HCT116 (cell line): ENCODE measurements around the gene WWTR1. TPM values are rescaled to one million over a fixed set of nuclear protein-coding genes. Genes with fewer than 3 reads are reported as not detected.

Experiments
- ATAC-seq: fragments of 200-7000 bp; cut with Tn5 transposase; 2 replicates; pipeline ENCODE4 v1.9.1; 2020; ENCODE audit warnings: mild to moderate bottlenecking, moderate library complexity
- BruUV-seq: library from RNA; stranded (reverse); fragments of 400-500 nt; replicated peaks from 2 replicates; lab custom pipeline; 2021; lab: Mats Ljungman, UMichigan
- CTCF ChIA-PET: fragments of 300-600 bp; sonication (Branson Sonifier 250); formaldehyde crosslinking; loops from one replicate; lab custom pipeline; 2021; ENCODE audit warnings: antibody characterized with exemption; lab: Charles Lee
- POLR2A ChIA-PET: fragments of 300-600, 350-600 bp; sonication (Branson Sonifier 250); formaldehyde crosslinking; loops from one replicate; lab custom pipeline; 2021; ENCODE audit warnings: antibody characterized with exemption; lab: Charles Lee
- RAD21 ChIA-PET, 2 experiments: fragments of 300-600 bp; sonication (Branson Sonifier 250); formaldehyde crosslinking; loops; one replicate each; lab custom pipeline; 2023; ENCODE audit warnings: low total read pairs in 2 of 2; ENCODE audit not compliant: uncharacterized antibody in 2 of 2, unreplicated experiment in 2 of 2, low non-redundant PET in 1 of 2; lab: Charles Lee
- DNase-seq: peaks from one replicate; pipeline ENCODE4 v3.0.0-alpha.2; 2010; ENCODE audit warnings: low read depth, low spot score
- H2AFZ ChIP-seq: fragments of 200-600 bp; shearing (Covaris generic), sonication (generic); 2 replicates; pipeline ENCODE4 v1.6.1; 2017; ENCODE audit warnings: low read depth, mixed run types, mixed read lengths, antibody characterized with exemption, low read length; ENCODE audit not compliant: poor library complexity, severe bottlenecking
- H3K27ac ChIP-seq: 2 replicates; pipeline ENCODE4 v1.5.1; 2012; ENCODE audit warnings: low read depth, low read length
- H3K27me3 ChIP-seq: fragments of 200-600 bp; sonication (generic); 2 replicates; pipeline ENCODE4 v1.6.1; 2016; ENCODE audit warnings: mixed run types, low read length, mixed read lengths; ENCODE audit not compliant: insufficient read depth
- H3K36me3 ChIP-seq, 2 experiments: fragments of 200-500 bp in 1 of 2; fragments of 200-600 bp in 1 of 2; sonication (Bioruptor generic) in 1 of 2; sonication (generic) in 1 of 2; 2 replicates each; pipeline versions ENCODE4 v1.5.1 to v1.6.1; 2014 to 2016; ENCODE audit warnings: low read length in 2 of 2, inconsistent platforms in 1 of 2, mixed read lengths in 1 of 2, mixed run types in 1 of 2; ENCODE audit not compliant: insufficient read depth in 2 of 2, control insufficient read depth in 1 of 2
- H3K4me1 ChIP-seq, 2 experiments: fragments of 200-600 bp in 1 of 2; sonication (generic) in 1 of 2; 2 replicates each; pipeline versions ENCODE4 v1.5.1 to v1.6.1; 2012 to 2017; ENCODE audit warnings: low read length in 2 of 2, inconsistent platforms in 1 of 2, mild to moderate bottlenecking in 1 of 2, mixed read lengths in 1 of 2, mixed run types in 1 of 2, moderate library complexity in 1 of 2; ENCODE audit not compliant: insufficient read depth in 2 of 2, control insufficient read depth in 1 of 2
- H3K4me2 ChIP-seq: fragments of 200-600 bp; sonication (generic); 2 replicates; pipeline ENCODE4 v1.6.1; 2017; ENCODE audit warnings: mixed run types, low read length, mixed read lengths
- H3K4me3 ChIP-seq, 2 experiments: fragments of 200-600 bp in 1 of 2; sonication (generic) in 1 of 2; replicated peaks in 1 of 2; 2 replicates each; pipeline ENCODE4 v1.5.1; 2011 to 2016; ENCODE audit warnings: low read length in 2 of 2, control low read depth in 1 of 2, low read depth in 1 of 2, mild to moderate bottlenecking in 1 of 2, mixed read lengths in 1 of 2, mixed run types in 1 of 2
- H3K79me2 ChIP-seq: fragments of 200-600 bp; sonication (generic); 2 replicates; pipeline ENCODE4 v1.6.1; 2017; ENCODE audit warnings: mild to moderate bottlenecking, mixed run types, low read length, moderate library complexity, mixed read lengths; ENCODE audit not compliant: insufficient read depth
- H3K9ac ChIP-seq: fragments of 200-600 bp; sonication (generic); 2 replicates; pipeline ENCODE4 v1.6.1; 2016; ENCODE audit warnings: low read length, mixed read lengths
- H3K9me2 ChIP-seq: fragments of 200-600 bp; sonication (generic), shearing (Covaris generic); 2 replicates; pipeline ENCODE4 v1.6.1; 2017; ENCODE audit warnings: mixed run types, mild to moderate bottlenecking, moderate library complexity; ENCODE audit not compliant: insufficient read depth
- H3K9me3 ChIP-seq, 2 experiments: fragments of 200-500 bp in 1 of 2; fragments of 200-600 bp in 1 of 2; sonication (Bioruptor generic) in 1 of 2; sonication (generic) in 1 of 2; 2 replicates each; pipeline ENCODE4 v1.6.1; 2014 to 2017; ENCODE audit warnings: low read length in 2 of 2, mixed read lengths in 2 of 2, inconsistent platforms in 1 of 2, low read depth in 1 of 2, mild to moderate bottlenecking in 1 of 2, mixed run types in 1 of 2, moderate library complexity in 1 of 2; ENCODE audit not compliant: control insufficient read depth in 1 of 2, insufficient read depth in 1 of 2
- H4K20me1 ChIP-seq: fragments of 200-600 bp; sonication (generic), shearing (Covaris generic); 2 replicates; pipeline ENCODE4 v1.6.1; 2017; ENCODE audit warnings: mixed run types, mild to moderate bottlenecking, moderate library complexity; ENCODE audit not compliant: insufficient read depth
- CBX3 ChIP-seq: IDR thresholded peaks from 2 replicates; pipeline ENCODE4 v1.6.1; 2012; ENCODE audit warnings: low read depth
- CTCF ChIP-seq, 3 experiments: fragments of 200-600 bp in 1 of 3; sonication (generic) in 1 of 3; IDR thresholded peaks in 2 of 3; conservative IDR thresholded peaks in 1 of 3; 2 replicates each; pipeline ENCODE4 v1.5.1; 2012 to 2017; ENCODE audit warnings: low read depth in 2 of 3, low read length in 2 of 3, antibody characterized with exemption in 1 of 3, borderline replicate concordance in 1 of 3, control low read depth in 1 of 3, mild to moderate bottlenecking in 1 of 3, mixed read lengths in 1 of 3, mixed run types in 1 of 3, moderate library complexity in 1 of 3; ENCODE audit not compliant: insufficient read depth in 1 of 3
- ELF1 ChIP-seq: IDR thresholded peaks from 2 replicates; pipeline ENCODE4 v1.6.1; 2012; ENCODE audit warnings: low read depth, borderline replicate concordance
- FOSL1 ChIP-seq: IDR thresholded peaks from 2 replicates; pipeline ENCODE4 v1.6.1; 2012; ENCODE audit warnings: low read depth
- JUND ChIP-seq: IDR thresholded peaks from 2 replicates; pipeline ENCODE4 v1.6.1; 2012
- POLR2AphosphoS5 ChIP-seq: IDR thresholded peaks from 2 replicates; pipeline ENCODE4 v1.6.1; 2011; ENCODE audit warnings: mild to moderate bottlenecking, low read depth, low read length, moderate library complexity
- REST ChIP-seq: IDR thresholded peaks from 2 replicates; pipeline ENCODE4 v1.6.1; 2012; ENCODE audit warnings: low read depth
- SP1 ChIP-seq: IDR thresholded peaks from 2 replicates; pipeline ENCODE4 v1.6.1; 2012; ENCODE audit warnings: low read depth
- YY1 ChIP-seq: IDR thresholded peaks from 2 replicates; pipeline ENCODE4 v1.6.1; 2011; ENCODE audit warnings: low read length, low read depth, moderate library complexity, mild to moderate bottlenecking; ENCODE audit not compliant: insufficient replicate concordance; ENCODE audit errors: extremely low read depth
- ZBTB33 ChIP-seq: IDR thresholded peaks from 2 replicates; pipeline ENCODE4 v1.6.1; 2011; ENCODE audit warnings: mild to moderate bottlenecking, low read length, moderate library complexity; ENCODE audit not compliant: insufficient replicate concordance; ENCODE audit errors: extremely low read depth
- ZFX ChIP-seq: fragments of 450-650 bp; IDR thresholded peaks from 2 replicates; pipeline ENCODE4 v1.6.1; 2017
- intact Hi-C: fragments of 100-400 bp; cut with micrococcal nuclease; formaldehyde crosslinking; loops from 2 replicates; pipeline ENCODE4 v1.10.0; 2022
- total RNA-seq: library from RNA; stranded (reverse); gene quantifications from one replicate; pipeline ENCODE4 v1.2.1, GENCODE V29; 2021; ENCODE audit not compliant: unreplicated experiment

WWTR1 gene
- total RNA-seq, 1 experiment from 2014 or later = 46.9 TPM

GRCh38 chr3:149559525-149559924 lies 98.3 kb downstream of the WWTR1 start:
- H4K20me1 ChIP-seq = no peaks in the 10 kb centered on the region
- BruUV-seq = no TSS peak
- no peaks in the 10 kb centered on the region for H3K9me3 ChIP-seq
- H3K27me3 ChIP-seq = no peaks in the 10 kb centered on the region
- H3K9ac ChIP-seq = no peak overlapping the region
- TF ChIP-seq ELF1 = no peak
- no peak for TF ChIP-seq YY1
- no peak for TF ChIP-seq CTCF (IDR thresholded peaks at IDR 0.05 in 2 of 3, conservative IDR thresholded peaks at IDR 0.05 in 1 of 3; ENCODE audit: borderline replicate concordance in 1 of 3, insufficient read depth in 1 of 3, low read depth in 2 of 3, low read length in 2 of 3)
- TF ChIP-seq CBX3 = no peak
- no peak for TF ChIP-seq JUND
- no peak for TF ChIP-seq ZFX
- no peak for TF ChIP-seq ZBTB33
- no peak for TF ChIP-seq REST
- no peak for TF ChIP-seq POLR2AphosphoS5
- TF ChIP-seq FOSL1 = no peak
- TF ChIP-seq SP1 = no peak
- TF ChIP-seq, all 23 proteins: peak for 0
- intact Hi-C loops = no loop called here
- Histone ChIP-seq H3K9me2 (no peaks in the 10 kb centered on the region), H3K4me2 (no peak overlapping the region), H2AFZ (no peak overlapping the region), H3K4me1 (peaks cover 8 to 23% of the 10 kb centered on the region in 2 experiments; a peak in 3 of 4 replicates), H3K4me3 (no peak overlapping the region), H3K36me3 (no peaks in the 10 kb centered on the region), H3K27ac (no peak overlapping the region), H3K79me2 (peaks cover 21% of the 10 kb centered on the region)
- ATAC-seq (no peak), DNase-seq (no peak)
- CTCF ChIA-PET = interaction anchor here (1.9 kb wide), 1 partner anchor 9 kb away, joined by 11 read pairs; no protein-coding TSS in a partner anchor
- POLR2A ChIA-PET = no interaction called here
- RAD21 ChIA-PET = no interaction called here
